ENCODE results near the gene SEM1.

GRCh38 chr7:96647733-96648132 lies 61.9 kb downstream of the SEM1 start:
- TF ChIP-seq POLR2AphosphoS5 (IDR thresholded peaks at IDR 0.05), result no peak
- TF ChIP-seq, protein P1, sequence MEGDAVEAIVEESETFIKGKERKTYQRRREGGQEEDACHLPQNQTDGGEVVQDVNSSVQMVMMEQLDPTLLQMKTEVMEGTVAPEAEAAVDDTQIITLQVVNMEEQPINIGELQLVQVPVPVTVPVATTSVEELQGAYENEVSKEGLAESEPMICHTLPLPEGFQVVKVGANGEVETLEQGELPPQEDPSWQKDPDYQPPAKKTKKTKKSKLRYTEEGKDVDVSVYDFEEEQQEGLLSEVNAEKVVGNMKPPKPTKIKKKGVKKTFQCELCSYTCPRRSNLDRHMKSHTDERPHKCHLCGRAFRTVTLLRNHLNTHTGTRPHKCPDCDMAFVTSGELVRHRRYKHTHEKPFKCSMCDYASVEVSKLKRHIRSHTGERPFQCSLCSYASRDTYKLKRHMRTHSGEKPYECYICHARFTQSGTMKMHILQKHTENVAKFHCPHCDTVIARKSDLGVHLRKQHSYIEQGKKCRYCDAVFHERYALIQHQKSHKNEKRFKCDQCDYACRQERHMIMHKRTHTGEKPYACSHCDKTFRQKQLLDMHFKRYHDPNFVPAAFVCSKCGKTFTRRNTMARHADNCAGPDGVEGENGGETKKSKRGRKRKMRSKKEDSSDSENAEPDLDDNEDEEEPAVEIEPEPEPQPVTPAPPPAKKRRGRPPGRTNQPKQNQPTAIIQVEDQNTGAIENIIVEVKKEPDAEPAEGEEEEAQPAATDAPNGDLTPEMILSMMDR (IDR thresholded peaks at IDR 0.05), result no peak

Measured in gastroesophageal sphincter (tissue), 3 donors.